DMS79 (cell line): ENCODE data around the gene AMH.
"Not testable (repeated sequence)": the region's sequence is repeated elsewhere in the genome, so short reads cannot be mapped to it uniquely, and the experiment has no call there.

Experiments
- DNase-seq: peaks from one replicate; lab custom pipeline; 2025; lab: John Stamatoyannopoulos, UW

AMH gene

DNA sequence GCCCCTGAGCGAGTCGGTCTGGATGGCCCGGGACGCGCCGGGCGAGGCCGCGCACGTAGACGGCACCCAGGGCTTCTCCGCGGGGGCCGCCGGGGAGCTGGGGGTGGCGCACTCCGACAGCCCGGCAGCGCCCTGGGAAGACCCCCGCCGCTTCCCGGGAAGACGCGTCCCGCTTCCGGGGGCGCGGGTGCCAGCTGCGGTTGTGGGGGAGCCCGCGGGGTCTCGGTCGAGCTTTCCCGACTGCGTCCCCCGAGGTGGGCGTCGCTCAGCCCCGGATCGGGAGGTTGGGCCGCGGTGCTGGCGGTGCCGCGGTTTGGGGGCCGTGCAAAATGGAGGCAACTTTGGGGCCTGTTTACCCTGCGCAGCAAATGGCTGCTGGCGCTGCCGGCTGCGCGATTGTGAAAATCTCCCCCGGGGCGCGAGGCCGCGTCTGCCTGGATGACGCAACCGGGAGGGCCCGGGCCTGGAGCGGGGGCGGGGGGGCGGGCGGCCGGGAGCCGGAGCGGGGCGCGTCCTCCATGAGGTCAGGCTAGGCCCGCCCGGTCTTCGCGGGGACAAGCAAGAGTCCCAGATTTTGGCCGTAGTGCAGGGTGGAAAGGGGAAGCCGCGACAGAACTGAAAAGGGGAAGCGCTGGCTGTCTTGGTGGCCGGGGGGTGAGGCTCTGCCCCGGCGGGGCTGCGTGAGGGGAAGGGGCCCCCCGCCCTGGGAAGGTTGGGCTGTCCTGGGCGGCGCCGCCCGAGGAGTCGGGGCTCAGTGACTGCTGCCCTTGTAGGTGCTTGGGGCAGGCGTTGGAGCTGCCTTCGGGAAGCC lies 21.5 kb downstream of the AMH start:
- DNase-seq = no peak

DNA sequence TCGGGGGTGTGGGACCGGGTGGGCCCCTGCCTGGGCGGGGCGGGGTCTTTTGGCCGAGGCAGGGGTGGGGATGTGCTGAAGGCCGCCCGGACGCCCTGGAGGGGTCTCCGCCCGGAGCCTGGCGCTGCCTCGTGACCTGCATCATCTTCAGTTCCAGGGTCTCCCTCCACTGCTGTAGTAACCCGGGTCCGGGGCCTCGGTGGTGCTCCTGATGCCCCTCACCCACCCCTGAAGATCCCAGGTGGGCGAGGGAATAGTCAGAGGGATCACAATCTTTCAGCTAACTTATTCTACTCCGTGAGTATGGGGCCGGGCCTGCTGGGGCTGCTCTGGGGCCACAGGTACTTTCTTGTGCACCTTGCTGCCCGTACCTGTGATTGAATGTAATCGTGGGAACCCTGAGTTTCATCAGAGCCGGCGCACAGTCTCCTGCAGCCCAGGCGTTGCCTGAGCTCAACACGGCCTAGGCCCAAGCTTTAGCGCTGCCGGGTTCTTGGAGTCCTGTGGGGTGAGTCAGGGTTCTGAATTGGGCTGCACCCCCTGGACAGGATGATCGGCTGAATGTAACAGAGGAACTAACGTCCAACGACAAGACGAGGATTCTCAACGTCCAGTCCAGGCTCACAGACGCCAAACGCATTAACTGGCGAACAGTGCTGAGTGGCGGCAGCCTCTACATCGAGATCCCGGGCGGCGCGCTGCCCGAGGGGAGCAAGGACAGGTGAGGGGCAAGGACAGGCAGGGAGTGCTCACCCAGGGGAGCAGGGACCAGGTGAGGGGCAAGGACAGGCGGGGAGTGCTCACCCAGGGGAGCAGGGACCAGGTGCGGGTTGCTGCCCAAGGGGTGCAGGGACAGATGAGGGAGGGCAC lies 22.3 kb downstream of the AMH start:
- DNase-seq = no peak

DNA sequence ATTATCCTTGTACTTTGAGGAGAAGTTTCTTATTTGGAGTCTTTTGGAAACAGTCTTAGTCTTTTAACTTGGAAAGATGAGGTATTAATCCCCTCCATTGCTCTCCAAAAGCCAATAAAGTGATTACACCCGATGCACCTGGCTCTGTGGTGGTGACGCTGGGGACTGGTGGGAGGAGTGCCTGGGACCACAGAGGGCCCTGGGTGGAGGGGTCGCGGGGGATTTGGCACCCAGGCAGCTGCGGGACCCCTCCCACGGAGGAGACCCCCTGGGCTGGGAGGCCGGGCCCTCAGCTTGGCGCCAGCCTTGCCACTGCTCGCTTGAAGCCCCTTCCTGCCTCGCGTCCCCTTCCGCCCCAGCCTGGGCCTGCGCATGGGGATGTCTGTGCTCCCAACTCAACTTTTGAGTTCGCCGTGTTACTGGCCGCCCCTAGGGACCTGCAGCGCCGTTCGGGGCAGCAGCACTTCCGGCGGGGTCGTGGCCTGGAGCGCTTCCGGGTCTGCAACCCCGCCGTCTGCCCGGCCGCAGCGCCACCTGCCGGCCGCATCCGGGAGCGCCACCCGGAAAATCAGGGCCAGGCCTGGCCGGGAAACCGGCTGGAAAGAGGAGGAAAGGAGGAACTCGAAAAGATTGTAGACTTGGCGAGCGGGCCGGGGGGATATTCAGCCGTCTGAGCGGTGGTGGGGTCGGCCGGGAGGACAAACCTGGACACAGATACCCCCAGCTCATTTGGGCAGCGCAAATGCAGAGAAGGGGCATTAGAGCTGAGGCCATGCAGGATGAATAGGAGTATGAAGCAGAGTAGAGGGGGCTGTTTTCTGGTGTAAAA lies 24.4 kb downstream of the AMH start:
- DNase-seq = peak; percentile 34

DNA sequence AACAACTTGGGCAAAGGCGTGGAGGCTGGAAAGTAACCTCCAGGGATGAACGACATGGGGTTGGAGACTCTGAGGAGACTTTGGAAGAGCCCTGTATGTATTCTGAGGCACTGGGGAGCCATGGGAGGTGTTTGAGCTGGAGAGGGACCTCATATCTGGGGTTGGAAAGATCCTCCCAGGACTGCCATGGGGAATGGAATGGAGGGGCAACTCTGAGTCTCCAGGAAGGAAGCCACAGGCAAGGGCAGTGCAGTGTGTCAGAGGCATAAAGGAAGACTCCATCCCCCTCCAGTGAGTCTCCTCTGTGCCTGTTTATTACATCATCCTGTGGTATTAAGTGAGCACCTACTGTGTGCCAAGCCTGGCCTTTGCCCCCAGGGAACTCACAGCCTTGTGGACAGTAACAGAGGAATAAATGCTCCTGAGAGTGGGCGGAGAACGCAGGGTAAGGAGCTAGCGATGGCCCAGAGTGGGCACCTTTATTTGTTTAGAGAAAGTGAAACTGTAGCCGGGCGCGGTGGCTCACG lies 25.1 kb downstream of the AMH start:
- no peak for DNase-seq

DNA sequence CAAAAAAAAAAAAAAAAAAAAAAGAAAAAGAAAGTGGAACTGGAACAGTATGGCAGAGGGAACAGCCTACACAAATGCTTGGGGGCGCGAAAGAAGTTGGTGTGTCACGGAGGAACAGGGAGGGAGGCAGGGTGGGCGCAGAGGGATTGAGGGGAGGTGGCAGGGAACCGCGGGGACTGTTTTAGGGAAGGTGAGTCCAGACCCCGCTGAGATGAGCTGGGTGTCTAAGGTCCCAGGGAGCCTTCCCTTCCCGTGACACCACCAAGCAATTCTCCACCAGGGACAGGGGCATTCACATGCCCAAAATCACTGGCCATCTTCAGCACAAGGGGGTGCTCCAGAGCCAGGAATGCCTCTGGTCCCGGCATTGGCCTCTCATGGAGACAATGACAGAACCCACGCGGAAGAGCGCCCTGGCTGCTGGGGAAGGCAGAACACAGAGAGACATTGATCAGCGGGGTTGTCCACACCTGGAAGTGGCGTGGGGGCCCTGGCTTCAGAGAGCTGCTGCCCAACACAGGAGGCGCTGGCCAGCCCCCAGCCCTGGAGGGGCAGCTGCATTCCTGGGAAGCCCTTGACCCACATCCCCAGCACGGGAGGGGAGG lies 25.9 kb downstream of the AMH start:
- DNase-seq = no peak

DNA sequence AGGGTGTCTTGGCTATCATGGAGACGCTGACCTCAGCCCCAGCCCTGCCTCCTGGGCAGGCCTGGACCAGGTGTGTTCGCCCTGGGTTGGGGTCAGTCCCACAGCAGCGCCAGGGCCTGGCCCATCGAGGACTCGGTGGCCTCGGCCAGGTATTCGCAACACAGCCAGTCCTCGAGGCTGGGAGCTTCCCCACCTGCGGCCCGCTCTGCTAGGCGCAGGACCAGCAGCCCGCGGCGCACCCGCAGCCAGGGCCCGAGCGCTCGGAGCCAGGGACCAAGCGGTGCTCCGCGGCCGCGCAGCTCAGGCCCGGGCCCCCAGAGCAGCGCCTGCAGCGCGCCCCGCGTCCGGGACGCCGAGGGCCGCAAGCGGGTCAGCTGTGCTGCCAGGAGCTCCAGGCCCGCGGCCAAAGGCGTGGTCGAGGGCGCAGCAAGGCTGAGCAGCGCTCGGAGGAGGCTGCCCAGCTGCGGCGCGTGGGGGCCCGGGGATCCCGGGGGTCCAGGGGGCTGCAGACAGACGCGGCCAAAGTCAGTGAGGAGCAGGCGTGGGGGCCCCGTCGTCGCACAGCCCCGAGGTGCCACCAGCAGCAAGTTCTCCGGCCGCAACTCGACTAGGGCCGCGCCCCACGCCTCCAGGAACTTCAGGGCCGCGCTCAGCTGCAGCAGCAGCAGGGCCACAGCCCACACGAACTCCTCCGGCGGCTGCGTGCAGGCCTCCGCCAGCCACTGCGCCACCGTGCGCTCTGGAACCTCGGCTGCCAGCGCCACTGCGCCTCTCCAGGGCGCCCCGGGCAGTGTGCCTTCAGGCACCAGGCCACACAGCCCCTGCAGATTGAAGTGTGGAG lies 26.7 kb downstream of the AMH start:
- no peak for DNase-seq

DNA sequence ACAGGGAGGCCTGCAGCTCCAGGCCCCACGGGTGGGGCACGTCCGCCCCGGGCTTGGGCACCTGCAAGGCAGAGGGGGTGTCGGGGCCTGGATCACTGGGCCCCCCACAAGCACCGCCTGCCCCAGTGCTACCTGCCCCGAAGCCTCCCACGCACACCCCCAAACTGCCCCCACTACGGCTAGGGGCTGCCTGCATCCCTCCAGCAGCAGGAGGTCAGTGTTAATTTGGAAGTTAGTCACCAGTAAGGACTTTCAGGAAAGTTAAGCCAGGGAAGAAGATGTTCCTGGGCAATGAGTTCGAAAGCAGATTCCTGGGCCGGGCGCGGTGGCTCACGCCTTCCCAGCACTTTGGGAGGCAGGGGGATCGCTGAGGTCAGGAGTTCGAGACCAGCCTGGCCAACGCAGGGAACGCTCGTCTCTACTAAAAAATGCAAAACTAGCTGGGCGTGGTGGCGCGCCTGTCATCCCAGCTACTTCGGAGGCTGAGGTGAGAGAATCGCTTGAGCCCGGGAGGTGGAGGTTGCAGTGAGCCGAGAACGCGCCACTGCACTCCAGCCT lies 27.4 kb downstream of the AMH start:
- no peak for DNase-seq

DNA sequence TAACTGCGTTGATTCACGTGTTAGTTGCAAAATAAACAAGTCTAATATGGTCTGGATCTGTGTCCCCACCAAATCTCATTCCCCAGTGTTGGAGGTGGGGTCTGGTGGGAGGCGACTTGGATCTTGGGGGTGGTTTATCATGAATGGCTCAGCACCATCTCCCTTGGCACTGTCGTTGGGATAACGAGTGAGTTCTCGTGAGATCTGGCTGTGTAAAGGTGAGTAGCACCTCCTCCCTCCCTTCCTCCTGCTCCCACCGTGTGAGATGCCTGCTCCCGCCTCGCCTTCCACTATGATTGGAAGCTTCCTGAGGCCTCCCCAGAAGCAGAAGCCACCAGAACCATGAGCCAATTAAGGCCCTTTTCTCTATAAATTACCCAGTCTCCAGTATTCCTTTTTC lies 28.0 kb downstream of the AMH start:
- no peak for DNase-seq

DNA sequence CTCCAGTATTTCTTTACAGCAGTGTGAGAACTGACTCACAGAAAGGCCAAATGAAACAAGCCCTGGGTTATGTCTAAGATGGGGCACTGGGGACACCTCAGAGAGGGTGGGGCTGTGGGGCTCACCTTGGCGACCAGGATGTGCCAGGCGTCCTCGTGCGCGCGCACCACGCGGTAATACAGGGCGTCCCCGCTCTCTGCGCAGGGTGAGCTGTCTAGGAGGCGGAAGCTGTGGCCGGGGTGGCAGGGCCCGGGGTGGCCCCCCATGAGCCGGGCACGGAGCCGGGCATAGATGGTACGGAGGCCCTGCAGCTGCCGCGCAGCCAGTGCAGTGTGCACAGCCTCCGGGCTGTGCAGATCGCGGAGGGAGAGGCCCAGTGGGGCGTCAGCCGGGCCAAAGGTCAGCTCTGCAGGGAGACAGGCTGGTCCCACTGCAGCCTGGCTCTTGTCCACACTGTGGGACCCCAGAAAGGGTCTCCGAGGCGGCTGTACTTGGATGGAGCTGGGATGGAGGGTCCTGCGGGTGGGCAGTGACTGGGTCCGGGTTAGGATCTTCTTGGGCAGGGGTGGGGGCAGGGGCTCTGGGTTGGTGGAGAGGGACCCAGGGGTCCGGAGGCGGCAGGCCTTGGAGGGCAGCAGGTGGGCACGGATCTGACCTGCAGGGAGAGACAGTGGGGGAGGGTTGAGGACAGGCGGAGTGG lies 29.5 kb downstream of the AMH start:
- no peak for DNase-seq

DNA sequence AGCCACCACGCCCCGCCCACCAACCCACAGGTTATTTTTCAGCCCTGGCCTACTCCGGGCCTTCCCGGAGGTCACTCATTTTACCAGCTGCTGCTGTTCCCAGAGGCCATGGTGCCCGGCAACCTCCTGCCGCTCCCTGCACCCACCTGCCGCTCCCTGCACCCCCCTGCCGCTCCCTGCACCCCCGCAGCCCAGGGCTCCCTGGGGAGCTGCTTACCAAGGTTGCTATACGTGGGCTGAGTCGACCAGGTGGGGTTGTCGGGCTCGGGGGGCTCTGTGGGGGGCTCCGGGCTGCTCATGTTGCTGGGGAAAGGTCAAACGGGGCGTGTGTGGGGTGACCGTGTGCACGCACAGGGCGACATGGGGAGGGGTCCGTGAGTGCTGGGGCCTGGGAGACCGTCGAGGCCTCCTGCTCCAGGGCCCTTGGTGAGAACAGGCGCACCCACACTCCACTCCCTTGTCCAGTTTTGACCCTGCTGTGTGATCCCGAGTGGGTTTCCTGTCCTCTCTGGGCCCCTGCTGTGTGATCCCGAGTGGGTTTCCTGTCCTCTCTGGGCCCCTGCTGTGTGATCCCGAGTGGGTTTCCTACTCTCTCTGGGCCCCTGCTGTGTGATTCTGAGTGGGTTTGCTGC lies 31.6 kb downstream of the AMH start:
- no peak for DNase-seq

DNA sequence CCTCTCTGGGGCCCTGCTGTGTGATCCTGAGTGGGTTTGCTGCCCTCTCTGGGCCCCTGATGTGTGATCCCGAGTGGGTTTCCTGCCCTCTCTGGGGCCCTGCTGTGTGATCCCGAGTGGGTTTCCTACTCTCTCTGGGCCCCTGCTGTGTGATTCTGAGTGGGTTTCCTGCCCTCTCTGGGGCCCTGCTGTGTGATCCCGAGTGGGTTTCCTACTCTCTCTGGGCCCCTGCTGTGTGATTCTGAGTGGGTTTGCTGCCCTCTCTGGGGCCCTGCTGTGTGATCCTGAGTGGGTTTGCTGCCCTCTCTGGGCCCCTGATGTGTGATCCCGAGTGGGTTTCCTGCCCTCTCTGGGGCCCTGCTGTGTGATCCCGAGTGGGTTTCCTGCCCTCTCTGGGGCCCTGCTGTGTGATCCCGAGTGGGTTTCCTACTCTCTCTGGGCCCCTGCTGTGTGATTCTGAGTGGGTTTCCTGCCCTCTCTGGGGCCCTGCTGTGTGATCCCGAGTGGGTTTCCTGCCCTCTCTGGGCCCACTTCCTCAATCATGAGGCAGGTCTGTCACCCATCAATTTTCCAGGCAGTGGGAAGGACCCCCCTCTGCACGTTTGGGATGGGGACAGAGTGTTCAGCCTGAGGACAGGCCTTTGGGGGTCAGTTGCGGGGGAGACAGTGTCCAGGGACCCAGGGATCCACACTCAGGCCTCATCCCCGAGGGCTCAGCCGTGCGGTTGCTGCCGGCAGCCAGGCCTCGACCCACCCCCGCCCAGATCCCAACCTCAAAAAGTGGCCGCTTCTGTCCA lies 32.3 kb downstream of the AMH start:
- not testable (repeated sequence) for DNase-seq

DNA sequence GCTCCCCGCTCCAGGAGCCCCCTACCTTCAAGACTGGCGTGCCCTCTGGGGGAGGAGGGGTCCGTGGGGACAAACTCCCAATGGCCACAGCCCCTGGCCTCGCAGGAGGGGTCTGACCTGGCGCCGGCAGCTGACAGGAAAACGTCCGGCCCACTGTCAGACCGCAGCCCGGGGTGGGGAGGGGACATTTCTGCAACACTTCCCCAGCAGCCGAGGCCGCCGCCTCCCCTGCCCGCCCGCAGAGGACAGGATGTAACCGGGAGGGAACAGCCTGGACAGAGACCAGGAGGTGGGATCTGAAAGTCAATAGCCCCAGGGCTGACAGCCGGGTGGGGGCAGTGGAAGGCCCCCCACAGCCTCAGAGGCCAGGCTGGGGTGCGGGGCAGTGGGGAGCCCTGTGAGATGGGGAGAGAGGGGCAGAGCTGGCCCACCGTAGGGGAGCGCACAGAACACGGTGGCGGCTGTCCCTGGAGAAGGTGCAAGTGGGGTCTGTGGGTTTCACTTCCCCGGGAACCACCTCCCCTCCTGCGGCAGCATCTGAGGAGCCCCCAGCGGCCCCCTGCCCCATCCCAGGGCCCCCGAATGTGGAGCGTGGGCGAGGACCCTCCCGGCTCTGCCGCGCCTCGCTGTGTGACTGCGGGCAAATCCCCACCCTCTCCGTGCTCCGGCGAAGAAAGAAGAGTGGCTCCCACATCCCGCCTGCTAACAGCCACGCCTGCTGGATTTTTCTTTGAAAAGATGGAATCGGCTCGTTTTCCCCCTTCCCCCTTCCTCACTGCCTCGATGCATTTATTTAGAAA lies 33.1 kb downstream of the AMH start, which contains the start of gene PEAK3:
TSS of gene PEAK3 (minus strand) at position 114 of the 800 bp plus-strand sequence. CDS start 1,244 bp downstream, outside the sequence.
- no peak for DNase-seq

DNA sequence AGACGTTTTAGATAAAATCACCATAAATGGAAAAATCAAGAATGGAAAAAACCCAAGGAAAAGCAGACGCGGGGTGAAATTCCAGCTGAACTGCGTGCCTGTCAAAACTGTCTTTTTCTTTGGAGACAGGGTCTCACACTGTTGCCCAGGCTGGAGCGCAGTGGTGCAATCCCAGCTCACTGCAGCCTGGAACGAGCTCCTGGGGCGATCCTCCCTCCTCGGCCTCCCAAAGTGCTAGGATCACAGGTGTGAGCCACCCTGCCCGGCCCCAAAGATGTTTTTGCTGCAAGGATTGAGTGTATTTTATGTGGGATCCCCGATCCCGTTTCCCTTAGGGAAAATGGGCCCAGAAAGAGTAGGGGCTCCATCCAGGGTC lies 33.7 kb downstream of the AMH start:
- DNase-seq = no peak

DNA sequence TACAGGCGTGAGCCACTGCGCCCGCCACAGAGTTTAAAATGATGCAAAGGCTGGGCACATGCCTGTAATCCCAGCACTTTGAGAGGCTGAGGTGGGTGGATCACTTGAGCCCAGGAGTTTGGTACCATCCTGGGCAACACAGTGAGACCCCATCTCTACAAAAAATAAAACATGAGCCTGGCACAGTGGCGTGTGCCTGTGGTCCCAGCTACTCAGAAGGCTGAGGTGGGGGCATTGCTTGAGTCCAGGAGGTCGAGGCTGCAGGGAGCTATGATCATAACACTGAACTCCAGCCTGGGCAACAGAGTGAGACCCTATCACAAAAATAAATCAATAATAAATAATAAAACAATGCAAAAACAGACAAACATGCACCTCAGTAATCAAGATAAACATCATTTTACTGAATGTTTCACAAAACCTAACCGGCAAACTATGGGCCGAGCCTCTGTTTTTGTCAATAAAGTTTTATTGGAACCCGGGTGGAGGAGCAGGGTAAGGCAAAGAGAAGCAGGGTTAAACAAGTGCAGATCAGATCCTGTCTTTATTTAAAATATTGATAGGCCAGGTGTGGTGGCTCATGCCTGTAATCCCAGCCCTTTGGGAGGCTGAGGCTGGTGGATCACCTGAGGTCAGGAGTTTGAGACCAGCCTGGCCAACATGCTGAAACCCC lies 34.8 kb downstream of the AMH start:
- DNase-seq = no peak

DNA sequence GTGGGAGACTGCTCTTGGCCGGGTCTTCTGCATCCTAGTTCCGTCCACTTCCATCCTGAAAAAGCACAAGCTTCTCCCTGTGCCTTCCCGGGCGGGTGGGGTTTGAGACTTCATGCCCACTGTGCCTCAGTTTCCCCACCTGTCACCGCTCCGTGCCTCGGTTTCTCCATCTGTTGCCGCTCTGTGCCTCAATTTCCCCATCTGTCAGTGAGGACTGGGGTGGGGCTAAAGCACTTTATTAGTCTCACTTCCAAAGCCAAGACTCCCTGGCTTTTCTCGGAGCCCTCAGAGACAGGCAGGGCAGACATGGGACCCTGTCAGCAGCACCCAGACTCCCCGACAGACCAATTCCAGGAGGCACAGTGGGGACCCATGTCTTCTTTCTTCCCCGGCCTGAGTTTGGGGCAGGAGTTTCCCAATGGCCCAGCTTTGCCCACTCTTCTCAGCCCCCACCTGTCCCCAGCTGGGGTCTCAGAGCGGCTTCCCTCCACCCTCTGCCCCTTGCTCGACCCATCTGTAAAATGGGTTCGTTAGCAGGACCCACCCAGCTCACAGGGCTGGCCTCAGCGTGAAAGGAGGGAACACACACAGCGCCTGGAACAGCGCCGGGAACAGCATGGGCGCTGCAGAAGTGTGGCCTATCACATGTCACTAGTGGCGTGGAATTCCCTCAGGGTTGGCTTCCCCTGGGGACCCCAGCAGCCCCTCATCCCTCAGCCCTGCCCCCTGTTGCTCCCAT lies 37.4 kb downstream of the AMH start:
- no peak for DNase-seq
